ENCODE results near the gene F2RL3.

The F2RL3 gene

DNA sequence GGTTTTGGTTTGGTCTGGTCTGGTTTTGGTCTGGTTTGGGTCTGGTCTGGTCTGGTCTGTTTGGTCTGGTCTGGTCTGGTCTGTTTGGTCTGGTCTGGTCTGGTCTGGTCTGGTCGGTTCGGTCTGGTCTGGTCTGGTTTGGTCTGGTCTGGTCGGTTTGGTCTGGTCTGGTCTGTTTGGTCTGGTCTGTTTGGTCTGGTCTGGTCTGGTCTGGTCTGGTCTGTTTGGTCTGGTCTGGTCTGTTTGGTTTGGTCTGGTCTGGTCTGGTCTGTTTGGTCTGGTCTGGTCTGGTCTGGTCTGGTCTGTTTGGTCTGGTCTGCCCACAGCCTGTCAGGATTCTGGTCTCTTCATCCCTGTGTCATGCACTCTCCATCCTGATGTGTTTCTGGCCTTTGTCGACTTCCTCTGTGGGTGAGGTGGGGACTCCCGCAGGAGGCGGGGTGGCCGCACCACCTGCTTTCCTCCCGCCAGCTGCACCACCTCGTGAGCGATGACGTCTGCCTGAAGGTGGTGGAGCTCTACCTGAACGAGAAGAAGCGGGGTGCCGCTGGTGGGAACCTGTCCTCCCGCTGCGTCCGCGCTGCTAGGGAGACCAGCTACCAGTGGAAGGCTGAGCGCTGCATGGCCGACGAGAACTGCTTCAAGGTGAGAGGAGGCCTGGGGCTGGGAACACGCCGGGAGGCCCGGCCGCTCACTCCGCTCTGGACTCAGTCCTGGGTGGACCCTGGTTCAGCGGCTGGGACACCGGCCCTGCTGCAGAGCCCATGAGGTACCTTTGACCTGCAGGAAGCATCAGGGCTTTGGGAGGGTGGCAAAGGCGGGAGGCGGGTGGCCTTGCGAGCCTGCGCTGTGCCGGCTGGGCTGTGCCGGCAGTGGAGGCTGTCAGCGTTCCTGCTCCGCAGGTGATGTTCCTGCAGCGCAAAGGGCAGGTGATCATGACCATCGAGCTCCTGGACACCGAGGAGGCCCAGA is 12.9 kb upstream of the F2RL3 start:
- no peak for DNase-seq (ENCODE audit: low read depth)

DNA sequence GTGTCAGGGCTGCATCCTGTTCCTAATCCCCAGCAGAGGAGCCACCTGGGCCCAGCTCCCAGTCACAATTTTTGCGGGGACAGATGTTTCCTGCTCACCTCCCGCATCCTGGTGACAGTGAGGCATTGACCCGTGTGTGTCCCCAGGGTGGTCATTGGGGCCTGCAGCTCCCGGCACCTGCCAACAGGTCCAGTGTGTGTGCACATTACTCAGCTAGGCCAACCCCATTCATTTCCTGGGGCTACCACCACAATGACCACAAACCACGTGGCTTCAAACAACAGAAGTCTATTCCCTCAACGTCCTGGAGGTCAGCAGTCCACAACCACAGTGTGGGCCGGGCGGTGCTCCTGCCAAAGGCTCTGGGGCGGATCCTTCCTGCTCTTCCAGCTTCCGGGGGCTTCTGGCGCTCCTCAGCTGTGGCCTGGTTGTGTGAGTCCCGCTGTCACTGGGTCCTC is 11.9 kb upstream of the F2RL3 start:
- no peak for DNase-seq (ENCODE audit: low read depth)

DNA sequence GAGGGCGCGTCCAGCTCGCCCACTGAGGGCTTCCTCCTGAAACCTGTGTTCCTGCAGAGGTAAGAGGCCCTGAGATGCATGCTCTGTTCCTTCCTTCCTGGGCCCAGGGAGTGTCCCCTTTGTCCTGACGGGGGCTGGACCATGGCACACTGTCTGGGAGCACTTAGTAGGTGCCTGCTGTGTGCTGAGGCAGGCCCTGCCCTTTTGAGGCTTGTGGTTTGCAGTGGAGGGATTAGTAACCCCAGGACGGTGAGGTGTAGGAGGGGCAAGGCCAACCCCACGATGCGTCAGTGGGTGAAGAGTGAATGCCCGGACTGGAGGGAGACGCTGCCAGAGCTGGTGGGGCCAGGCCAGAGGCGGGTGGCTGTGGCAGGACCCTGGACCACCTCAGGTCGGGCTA is 11.2 kb upstream of the F2RL3 start:
- no peak for DNase-seq (ENCODE audit: low read depth)

DNA sequence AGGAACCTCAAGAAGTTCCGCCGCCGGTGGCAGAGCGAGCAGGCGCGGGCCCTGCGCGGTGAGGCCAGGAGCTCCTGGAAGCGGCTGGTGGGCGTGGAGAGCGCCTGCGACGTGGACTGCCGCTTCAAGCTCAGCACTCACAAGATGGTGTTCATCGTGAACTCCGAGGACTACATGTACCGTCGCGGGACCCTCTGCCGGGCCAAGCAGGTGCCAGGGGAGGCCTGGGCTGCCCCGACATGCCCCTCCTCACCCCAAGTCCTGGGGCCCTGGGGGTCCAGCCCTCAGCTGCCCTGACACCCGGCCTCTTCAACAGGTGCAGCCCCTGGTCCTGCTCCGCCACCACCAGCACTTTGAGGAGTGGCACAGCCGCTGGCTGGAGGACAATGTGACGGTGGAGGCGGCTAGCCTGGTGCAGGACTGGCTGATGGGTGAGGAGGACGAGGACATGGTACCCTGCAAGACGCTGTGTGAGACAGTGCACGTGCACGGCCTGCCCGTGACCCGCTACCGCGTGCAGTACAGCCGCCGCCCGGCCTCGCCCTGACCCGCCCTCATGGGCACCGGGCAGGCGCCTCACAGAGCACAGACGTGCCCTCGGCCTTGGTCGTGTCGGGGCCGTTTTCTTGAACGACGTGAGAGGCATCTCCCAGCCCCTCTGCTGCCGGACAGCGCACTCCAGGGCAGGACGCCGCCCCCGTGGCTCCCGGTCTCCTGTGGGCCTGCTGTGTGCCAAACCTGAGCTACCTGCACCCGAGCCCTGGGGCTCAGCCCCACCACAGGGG is 10.4 kb upstream of the F2RL3 start:
- no peak for DNase-seq (ENCODE audit: low read depth)

DNA sequence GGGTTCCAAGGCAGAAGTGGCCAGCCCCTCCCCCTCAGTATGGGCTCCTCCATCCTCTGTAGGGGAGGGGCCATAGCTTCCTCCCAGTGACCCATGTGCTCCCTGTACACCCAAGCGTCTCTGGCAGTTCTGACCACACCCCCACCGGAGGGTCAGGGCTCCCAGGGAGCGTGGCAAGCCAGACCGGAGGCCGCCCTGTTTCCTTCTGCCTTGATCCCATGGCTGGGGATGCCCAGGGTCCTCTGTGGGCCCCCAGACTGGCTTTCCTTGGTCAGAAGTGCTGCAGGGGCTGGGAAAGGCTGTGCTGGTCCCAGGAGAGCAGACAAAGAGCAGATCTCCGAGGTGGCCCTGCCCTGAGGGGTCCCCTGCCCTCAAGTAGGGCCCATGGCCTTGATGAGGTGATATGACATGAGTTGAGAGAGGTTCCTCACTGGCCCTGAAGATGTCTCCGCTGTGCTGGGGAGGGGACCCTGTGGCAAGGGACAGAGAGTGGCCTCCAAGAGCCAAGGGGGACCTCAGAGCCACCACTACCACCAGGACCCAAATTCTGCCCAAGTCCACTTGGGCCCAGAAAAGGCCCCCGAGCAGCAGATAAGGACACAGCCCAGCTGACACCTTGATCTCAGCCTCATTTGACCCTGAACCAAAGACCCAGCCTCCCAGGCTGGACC is 7.8 kb upstream of the F2RL3 start:
- DNase-seq (ENCODE audit: low read depth): no peak

DNA sequence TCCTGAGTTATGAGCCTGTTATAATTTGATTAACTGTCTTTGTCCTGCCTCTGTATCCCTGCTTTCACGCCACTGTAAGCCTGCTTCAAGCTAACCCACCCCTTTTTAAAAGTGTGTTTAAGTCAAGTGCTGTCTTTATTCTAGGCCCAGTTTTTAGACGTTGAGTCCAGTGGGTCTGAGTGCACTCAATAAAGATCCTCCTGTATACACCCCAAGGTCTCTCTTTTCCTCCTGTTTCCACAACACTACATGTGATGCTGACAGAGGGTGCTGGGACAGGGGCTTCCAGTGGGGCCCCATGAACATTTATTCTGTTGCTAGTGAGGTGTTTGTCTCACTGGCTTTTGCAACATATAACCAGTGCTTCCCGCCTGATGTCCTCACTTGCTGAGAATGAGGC is 6.7 kb upstream of the F2RL3 start:
- DNase-seq (ENCODE audit: low read depth): no peak

DNA sequence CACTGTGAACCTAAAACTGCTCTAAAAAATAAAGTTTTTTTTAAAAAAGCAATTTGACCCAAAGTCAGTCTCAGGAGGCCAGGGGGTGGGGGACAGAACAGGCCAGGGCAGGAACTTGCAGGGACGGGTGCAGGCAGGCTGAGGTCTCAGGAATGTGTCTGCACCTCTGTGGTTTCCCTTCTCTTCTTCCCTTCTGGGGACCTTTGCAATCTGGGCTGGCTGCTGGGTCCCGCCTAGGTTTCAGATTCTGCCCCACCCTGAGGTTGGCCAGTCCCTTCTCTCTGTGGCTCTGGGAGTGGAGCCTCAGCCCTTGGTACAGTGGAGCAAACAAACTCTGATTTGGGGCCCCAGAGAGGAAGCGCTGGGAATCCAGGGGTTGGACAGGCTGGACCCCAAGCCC is 5.3 kb upstream of the F2RL3 start:
- DNase-seq (ENCODE audit: low read depth): no peak

DNA sequence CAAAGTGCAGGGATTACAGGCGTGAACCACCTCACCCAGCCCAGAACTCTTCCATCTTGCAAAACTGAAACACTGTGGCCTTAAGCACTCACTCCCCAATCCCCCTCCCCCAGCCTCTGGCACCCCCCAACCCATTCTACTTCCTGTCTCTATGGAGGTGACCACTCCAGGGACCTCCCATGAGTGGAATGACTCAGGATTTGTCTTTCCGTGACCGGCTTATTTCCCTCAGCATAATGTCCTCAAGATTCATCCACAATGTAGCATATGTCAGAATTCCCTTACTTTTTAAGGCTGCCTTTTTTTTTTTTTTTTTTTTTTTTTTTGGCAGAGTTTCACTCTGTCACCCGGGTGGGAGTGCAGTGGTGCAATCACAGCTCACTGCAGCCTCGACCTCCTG is 3.6 kb upstream of the F2RL3 start:
- DNase-seq (ENCODE audit: low read depth): no peak

DNA sequence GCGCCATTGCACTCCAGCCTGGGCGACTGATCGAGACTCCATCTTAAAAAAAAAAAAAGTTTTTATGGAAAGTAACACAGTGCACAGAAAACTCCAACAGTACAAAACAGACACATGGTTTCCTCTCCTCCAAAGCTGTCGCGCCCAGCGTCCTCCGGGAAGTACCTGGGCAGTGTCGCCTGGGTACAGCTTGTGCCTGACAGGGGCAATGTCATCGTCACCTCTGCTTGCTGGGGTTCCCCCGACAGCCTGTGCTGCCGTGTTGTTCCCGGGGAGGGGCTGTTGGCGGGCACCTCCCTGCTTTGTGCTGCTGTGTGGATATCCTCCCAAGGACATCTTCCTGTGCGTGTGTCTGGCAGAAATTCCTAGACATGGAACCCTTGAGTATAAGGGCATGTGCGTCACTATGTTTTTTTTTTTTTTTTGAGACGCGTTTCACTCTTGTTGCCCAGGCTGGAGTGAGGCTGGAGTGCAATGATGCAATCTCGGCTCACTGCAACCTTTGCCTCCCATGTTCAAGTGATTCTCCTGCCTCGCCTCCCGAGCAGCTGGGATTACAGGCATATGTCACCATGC is 2.4 kb upstream of the F2RL3 start:
- no peak for DNase-seq (ENCODE audit: low read depth)

DNA sequence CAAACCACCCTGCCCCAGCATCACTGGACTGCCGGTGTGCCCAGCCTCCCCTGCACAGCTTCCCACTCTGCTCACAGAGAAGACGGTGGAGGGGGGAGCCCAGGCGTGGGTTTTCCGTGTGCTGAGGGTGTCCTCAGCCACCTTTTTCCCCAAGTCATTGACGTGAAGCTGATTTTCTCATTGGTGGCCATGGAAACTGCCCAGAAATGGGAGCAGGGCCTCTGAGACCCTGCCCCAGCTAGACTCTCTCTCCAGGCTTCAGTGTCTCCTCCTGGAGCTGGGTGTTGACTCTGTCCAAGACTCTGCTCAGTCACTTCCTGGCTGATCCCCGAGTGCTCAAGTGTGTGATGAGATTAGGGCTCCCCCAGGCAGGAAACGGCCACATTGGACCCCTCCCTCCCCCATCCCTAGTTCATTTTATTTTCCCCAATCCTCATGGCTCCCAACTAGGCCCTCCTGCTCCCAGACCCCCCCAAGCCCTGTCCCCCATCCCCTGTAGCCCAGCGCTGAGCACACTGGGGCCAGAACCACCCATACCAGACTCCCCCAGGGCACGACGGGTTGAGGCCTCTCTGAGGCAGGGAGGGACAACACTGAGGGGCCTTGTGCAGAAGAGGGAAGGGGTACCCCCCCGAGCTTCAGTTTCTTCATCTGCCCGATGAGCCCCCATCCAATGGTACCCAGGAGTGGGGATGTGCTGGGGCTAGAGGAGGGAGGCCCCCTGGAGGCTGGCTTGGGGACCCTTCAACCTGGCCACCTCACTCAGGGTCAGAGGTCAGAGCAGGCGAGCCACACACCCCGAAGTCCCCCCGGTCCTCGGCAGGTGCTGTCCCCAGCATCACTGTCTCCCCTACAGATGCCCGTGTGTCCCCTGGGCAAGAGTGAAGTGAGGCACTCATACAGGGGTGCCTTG is 1.2 kb upstream of the F2RL3 start:
- DNase-seq (ENCODE audit: low read depth): no peak

DNA sequence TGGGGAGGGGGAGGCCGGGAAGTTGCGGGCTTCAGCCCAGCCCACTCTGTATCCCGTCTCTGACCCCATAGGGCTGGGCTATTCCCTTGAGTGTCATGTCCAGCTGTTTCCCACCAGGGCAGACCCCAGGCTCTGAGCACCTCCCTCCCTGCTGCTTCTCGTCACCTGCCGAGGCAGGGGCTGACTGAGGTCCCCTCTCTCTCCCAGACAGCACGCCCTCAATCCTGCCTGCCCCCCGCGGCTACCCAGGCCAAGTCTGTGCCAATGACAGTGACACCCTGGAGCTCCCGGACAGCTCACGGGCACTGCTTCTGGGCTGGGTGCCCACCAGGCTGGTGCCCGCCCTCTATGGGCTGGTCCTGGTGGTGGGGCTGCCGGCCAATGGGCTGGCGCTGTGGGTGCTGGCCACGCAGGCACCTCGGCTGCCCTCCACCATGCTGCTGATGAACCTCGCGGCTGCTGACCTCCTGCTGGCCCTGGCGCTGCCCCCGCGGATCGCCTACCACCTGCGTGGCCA is 625 bp downstream of the F2RL3 start:
- DNase-seq (ENCODE audit: low read depth): no peak

DNA sequence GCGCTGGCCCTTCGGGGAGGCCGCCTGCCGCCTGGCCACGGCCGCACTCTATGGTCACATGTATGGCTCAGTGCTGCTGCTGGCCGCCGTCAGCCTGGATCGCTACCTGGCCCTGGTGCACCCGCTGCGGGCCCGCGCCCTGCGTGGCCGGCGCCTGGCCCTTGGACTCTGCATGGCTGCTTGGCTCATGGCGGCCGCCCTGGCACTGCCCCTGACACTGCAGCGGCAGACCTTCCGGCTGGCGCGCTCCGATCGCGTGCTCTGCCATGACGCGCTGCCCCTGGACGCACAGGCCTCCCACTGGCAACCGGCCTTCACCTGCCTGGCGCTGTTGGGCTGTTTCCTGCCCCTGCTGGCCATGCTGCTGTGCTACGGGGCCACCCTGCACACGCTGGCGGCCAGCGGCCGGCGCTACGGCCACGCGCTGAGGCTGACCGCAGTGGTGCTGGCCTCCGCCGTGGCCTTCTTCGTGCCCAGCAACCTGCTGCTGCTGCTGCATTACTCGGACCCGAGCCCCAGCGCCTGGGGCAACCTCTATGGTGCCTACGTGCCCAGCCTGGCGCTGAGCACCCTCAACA is 1.2 kb downstream of the F2RL3 start:
- no peak for DNase-seq (ENCODE audit: low read depth)

DNA sequence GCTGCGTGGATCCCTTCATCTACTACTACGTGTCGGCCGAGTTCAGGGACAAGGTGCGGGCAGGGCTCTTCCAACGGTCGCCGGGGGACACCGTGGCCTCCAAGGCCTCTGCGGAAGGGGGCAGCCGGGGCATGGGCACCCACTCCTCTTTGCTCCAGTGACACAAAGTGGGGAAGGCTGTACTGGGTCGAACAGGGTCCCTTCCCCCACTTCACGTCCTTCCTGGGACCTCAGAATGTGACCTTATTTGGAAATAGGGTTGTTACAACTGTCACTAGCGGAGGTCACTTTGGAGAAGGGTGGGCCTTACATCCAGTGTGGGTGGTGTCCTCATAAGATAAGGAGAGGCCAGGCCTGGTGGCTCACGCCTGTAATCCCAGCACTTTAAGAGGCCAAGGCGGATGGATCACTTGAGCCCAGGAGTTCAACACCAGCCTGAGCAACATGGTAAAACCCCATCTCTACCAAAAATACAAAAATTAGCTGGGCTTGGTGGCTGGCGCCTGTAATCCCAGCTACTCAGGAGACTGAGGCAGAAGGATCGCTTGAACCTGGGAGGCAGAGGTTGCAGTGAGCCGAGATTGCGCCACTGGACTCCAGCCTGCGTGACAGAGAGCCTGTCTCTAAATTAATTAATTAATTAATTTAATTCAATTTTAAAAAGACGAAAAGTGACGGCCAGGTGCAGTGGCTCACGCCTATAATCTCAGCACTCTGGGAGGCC is 1.8 kb downstream of the F2RL3 start:
- no peak for DNase-seq (ENCODE audit: low read depth)

DNA sequence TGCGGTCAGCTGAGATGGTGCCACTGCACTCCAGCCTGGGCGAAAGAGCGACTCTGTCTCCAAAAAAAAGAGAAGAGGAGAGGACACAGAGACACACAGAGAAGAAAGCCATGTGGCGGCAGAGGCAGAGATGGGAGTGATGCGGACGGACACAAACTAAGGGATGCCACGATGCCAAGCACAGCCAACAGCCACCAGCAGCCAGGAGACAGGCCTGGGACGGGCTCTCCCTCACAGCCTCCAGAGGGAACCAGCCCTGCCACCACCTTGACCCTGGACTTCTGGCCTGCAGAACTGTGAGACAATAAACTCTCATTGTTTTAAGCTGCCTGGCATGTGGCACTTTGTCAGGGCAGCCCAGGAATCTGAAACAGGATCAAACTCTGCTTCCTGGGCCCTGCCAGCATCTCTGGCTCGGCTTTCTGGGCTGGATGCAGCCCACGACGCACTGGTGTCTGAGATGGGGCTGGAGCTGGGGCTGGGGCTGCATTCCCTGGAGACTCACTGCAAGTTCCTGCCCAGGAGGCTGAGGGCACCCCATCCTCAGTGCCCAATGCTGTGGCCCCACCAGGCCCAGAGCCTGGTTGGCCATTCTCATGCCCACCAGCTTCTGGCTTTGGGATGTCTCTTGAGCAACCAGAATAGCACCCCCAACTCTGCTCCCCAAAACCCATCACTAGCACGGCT is 3.0 kb downstream of the F2RL3 start:
- no peak for DNase-seq (ENCODE audit: low read depth)

DNA sequence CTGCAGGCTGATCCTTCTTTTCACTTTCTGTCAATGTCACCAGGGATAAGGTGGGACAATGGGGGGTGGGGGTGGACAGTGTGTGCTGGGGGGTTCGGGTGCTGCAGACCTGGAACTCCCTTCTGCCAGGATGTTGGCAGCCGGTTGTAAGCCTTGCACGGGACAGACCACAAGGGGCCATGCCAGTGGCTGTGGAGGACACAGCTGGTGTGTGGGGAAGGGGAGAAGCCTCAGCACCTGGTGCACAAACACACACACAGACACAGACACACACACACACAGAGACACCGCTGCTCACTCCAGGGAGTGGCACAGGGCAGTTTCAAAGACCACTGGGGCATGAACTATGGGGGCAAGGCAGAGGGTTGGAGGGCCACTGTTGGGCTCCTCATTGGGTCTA is 3.6 kb downstream of the F2RL3 start:
- DNase-seq (ENCODE audit: low read depth): no peak

DNA sequence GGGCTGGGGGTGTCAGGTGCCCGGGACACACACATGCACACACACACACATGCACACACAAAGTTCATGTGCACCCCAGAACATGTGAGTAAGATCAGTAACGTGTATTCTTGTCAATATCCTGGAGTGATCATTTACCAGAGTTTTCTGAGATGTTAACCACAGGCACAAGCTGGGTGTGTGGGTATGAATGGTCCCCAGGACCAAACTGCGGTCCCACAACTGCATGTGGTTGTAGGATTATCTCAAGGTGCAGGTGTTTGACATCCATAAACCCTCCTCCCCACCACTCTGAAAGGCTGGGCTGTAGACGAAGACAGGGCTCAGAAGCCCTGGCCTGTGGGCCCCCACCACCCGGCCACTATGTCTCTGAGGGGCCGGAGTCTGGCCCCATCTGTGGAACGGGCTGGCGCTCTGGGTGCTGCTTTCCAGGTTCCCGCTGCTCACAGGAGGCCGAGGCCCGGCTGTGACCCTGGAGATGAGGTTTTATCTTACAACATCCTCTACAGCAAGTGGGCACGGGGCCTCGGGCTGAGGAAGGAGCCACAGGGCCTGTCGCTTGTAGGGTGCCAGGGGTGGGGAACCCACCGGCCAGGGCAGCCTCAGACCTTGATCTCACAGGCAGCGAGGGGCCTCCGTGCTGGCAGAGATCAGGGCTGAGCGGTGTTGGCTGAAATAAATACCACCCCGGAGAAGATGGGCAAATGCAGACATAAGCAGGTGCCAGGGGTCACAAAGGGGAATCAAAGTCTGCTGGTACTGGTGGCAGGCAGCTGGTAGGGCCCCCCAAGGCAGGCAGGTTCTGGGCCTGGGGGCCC is 4.3 kb downstream of the F2RL3 start:
- no peak for DNase-seq (ENCODE audit: low read depth)

DNA sequence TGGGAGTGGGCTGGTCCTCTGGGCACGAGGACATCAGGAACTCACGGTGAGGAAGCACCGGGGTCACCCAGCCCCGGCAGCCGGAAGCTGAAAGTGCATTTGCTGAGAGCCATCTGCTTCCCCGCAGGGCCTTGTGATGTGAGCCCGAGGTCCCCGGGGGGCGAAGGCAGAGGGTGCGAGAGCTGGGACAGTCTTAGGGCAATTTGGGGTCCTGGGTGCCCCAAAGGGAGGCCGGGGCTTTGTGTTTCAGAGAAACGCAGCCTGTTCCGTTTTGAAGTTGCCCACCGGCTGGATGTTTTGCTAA is 4.8 kb downstream of the F2RL3 start:
- DNase-seq (ENCODE audit: low read depth): no peak

DNA sequence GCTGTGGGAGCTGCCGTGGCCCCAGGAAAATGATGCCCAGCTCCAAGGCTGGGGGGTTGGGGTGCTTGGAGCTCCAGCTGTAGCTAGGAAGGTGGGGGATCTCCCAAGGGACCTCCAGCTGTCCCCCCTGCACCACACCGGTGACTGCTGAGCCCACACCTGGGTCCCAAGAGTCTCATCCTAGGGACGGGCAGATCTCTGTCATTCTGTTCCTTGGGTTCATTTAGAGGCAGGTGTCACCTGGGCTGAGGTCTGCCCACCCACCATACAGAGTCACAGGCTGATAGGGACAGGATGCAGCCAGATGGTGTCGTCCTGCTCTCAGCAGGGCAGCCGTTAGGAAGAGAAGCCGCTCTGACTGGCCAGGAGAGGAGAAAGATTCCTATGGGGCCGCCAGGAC is 5.3 kb downstream of the F2RL3 start:
- no peak for DNase-seq (ENCODE audit: low read depth)

Measured in T follicular helper cell (primary cell).